Measurements from ENCODE around the gene CPEB1.

Gene CPEB1

DNA sequence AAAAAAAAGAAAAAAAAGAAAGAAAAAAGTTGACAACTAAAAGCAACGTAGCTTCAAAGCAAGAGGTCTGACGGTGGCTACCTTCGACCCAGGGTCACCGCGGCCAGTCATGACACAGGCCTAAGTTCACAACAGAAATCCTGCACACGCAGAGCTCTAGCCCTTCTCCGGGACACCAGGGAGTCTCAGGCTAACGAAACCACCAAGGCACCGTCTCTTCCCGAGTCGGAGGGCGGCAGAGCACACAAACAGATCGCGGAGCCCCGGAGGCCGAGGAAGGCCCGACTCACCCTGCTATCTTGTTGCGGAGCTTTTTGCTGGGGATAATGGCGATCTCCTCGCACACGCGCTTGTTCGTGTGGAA lies 107.5 kb downstream of the CPEB1 start:
- Histone ChIP-seq H3K27me3 (ENCODE audit: insufficient read depth, poor library complexity, severe bottlenecking) (no peaks in the 10 kb centered on the region), H3K27ac (replicated peaks) (peak overlapping the region; percentile 89), H3K4me3 (replicated peaks; ENCODE audit: insufficient read depth, low read length) (peak overlapping the region; percentile 68)
- DNase-seq (ENCODE audit: low read depth in 1 of 2, low spot score in 1 of 2) = no peak
- TF ChIP-seq POLR2AphosphoS5 (IDR thresholded peaks at IDR 0.05; ENCODE audit: low read depth) (no peak), GABPA (IDR thresholded peaks at IDR 0.05; ENCODE audit: low read depth) (no peak), SPI1 (IDR thresholded peaks at IDR 0.05; ENCODE audit: borderline replicate concordance, low read depth) (no peak)
- TF ChIP-seq, protein P1, sequence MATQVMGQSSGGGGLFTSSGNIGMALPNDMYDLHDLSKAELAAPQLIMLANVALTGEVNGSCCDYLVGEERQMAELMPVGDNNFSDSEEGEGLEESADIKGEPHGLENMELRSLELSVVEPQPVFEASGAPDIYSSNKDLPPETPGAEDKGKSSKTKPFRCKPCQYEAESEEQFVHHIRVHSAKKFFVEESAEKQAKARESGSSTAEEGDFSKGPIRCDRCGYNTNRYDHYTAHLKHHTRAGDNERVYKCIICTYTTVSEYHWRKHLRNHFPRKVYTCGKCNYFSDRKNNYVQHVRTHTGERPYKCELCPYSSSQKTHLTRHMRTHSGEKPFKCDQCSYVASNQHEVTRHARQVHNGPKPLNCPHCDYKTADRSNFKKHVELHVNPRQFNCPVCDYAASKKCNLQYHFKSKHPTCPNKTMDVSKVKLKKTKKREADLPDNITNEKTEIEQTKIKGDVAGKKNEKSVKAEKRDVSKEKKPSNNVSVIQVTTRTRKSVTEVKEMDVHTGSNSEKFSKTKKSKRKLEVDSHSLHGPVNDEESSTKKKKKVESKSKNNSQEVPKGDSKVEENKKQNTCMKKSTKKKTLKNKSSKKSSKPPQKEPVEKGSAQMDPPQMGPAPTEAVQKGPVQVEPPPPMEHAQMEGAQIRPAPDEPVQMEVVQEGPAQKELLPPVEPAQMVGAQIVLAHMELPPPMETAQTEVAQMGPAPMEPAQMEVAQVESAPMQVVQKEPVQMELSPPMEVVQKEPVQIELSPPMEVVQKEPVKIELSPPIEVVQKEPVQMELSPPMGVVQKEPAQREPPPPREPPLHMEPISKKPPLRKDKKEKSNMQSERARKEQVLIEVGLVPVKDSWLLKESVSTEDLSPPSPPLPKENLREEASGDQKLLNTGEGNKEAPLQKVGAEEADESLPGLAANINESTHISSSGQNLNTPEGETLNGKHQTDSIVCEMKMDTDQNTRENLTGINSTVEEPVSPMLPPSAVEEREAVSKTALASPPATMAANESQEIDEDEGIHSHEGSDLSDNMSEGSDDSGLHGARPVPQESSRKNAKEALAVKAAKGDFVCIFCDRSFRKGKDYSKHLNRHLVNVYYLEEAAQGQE (IDR thresholded peaks at IDR 0.05; ENCODE audit: insufficient replicate concordance, low read depth) = no peak
- TF ChIP-seq, protein P2, sequence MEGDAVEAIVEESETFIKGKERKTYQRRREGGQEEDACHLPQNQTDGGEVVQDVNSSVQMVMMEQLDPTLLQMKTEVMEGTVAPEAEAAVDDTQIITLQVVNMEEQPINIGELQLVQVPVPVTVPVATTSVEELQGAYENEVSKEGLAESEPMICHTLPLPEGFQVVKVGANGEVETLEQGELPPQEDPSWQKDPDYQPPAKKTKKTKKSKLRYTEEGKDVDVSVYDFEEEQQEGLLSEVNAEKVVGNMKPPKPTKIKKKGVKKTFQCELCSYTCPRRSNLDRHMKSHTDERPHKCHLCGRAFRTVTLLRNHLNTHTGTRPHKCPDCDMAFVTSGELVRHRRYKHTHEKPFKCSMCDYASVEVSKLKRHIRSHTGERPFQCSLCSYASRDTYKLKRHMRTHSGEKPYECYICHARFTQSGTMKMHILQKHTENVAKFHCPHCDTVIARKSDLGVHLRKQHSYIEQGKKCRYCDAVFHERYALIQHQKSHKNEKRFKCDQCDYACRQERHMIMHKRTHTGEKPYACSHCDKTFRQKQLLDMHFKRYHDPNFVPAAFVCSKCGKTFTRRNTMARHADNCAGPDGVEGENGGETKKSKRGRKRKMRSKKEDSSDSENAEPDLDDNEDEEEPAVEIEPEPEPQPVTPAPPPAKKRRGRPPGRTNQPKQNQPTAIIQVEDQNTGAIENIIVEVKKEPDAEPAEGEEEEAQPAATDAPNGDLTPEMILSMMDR (IDR thresholded peaks at IDR 0.05; ENCODE audit: insufficient read depth, low read length) = no peak

DNA sequence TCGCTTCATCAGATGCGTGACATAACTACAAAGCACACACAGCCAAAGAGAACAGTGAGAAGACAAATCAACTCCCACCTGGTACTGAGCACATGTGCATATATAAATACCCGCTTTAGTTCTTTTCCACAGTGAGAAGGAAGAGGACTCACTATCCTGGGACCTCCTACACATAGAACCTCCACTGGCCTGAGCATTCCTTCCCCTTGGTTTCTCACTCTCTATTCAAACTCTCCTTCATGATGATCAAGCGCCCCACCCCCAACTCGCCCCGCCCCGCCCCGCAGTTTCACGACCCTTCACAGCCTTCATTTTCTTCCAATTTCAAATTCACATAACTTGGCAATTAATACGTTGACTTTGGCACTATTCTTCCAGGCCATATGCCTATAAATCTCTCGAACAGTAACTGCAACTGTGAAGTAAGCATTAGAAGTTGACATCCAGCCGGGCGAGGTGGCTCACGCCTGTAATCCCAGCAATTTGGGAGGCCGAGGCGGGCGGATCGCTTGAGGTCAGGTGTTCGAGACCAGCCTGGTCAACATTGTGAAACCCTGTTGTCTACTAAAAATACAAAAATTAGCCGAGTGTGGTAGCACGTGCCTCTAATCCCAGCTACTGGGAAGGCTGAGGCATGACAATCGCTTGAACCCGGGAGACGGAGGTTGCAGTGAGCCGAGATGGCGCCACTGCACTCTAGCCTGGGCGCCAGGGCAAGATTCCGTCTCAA lies 108.0 kb downstream of the CPEB1 start:
- TF ChIP-seq SPI1 (IDR thresholded peaks at IDR 0.05; ENCODE audit: borderline replicate concordance, low read depth) = no peak
- peak overlapping the region; percentile 68 for H3K4me3 ChIP-seq (replicated peaks; ENCODE audit: insufficient read depth, low read length)
- H3K27me3 ChIP-seq (ENCODE audit: insufficient read depth, poor library complexity, severe bottlenecking) = no peaks in the 10 kb centered on the region
- H3K27ac ChIP-seq (replicated peaks) = peak overlapping the region; percentile 89
- no peak for DNase-seq (ENCODE audit: low read depth in 1 of 2, low spot score in 1 of 2)

DNA sequence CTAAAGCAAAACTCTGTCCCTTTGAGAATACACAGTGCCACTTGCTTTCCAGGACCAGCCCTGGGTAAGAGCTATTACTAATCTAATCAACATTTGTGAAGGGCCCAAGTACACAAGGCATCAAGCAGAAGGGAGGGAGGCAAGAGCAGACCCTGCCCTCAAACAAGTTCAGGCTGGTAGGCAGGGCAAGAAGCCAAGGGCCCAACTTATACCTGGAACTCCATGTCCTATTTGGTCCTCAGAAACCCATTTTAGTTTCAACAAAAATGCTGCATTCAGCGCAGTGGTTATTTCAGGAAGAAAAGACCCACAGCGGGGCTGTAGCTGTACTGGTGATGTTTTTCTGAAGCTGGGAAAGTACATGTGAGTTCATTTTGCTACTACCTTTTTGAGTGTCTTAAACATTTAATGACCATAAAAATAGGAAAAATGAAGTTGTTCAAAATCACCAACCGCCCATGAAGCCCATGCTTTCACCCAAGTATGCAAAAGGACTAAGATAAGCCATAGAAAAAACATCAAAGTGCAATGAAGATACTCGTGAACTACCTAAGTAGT lies 109.7 kb downstream of the CPEB1 start:
- TF ChIP-seq POLR2AphosphoS5 (IDR thresholded peaks at IDR 0.05; ENCODE audit: low read depth) = peak; percentile 18; the same call in 1 of the 2 replicates
- TF ChIP-seq, protein P1 (IDR thresholded peaks at IDR 0.05; ENCODE audit: insufficient replicate concordance, low read depth) = no peak
- Histone ChIP-seq H3K27me3 (ENCODE audit: insufficient read depth, poor library complexity, severe bottlenecking) (no peaks in the 10 kb centered on the region), H3K27ac (replicated peaks) (no peak overlapping the region; the same call in 1 of the 2 replicates), H3K4me3 (replicated peaks; ENCODE audit: insufficient read depth, low read length) (no peak overlapping the region)
- no peak for DNase-seq (ENCODE audit: low read depth in 1 of 2, low spot score in 1 of 2)

DNA sequence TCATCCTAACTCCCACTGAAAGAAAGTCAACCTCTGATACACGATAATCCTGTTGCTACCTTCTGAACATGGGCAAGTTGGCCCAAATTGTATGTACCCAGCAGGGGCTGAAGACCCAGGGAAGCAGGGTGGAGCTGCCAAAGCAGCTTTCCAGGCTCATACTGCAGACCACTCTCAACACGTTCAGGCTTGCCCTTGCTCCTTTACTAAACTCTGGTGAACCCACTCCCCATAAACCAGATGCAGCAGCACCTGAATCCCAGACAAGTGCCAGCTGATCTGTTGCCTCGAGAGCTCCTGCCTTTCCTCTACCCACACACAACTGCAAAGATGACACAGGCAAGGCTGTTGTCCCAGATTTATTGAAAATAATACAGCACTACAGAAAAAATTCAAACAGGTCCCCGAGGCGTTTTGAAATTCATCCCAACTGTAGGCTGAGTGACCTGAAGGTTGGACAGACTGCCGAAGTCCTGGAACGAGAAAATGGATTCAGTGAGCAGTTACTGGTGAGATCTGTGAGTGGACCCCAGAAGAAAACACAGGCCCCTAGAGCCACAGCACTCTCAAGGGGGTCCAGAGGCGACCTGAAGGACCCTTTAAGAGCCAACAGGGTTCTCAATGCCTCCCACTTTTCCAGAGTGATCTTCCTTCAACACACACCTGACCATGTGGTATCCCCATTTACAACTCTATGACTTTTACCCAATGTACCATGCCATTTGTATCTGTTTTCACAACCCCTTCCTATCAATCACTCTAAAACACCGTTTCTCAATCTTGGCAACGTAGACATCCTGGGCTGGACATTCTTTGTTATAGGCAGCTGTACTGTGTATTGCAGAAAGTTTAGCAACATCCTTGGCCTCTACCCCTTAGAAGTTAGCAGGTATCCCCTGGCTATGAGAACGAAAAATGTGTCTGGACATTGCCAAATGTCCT lies 110.5 kb downstream of the CPEB1 start:
- Histone ChIP-seq H3K4me3 (replicated peaks; ENCODE audit: insufficient read depth, low read length) (no peak overlapping the region), H3K27me3 (ENCODE audit: insufficient read depth, poor library complexity, severe bottlenecking) (no peaks in the 10 kb centered on the region), H3K27ac (replicated peaks) (no peak overlapping the region)
- no peak for DNase-seq (ENCODE audit: low read depth in 1 of 2, low spot score in 1 of 2)
- TF ChIP-seq, protein P1 (IDR thresholded peaks at IDR 0.05; ENCODE audit: insufficient replicate concordance, low read depth) = no peak
- TF ChIP-seq GABPA (IDR thresholded peaks at IDR 0.05; ENCODE audit: low read depth) = no peak
- TF ChIP-seq, protein P2 (IDR thresholded peaks at IDR 0.05; ENCODE audit: insufficient read depth, low read length) = no peak

Data from HL-60 (cell line).